Neutrophil (primary cell): Measurements from ENCODE around the gene PTPN13.

ENCODE experiments used
- H3K27ac ChIP-seq: fragments of 200-600 bp; sonication (generic); 2 replicates; pipeline ENCODE4 v1.5.1; 2016; ENCODE audit warnings: mild to moderate bottlenecking, moderate library complexity
- H3K27me3 ChIP-seq: fragments of 200-600 bp; sonication (generic); 2 replicates; pipeline ENCODE4 v1.6.0; 2016; ENCODE audit warnings: mild to moderate bottlenecking
- H3K36me3 ChIP-seq: fragments of 200-600 bp; sonication (generic); 2 replicates; pipeline ENCODE4 v1.5.1; 2017
- H3K4me1 ChIP-seq, 2 experiments: fragments of 200-600 bp in 1 of 2; sonication (generic) in 1 of 2; 1 replicate in 1 of 2; 2 replicates in 1 of 2; pipeline versions ENCODE4 v1.5.1 to v1.6.1; 2013 to 2016; ENCODE audit warnings: low read depth in 1 of 2, low read length in 1 of 2, mild to moderate bottlenecking in 1 of 2, moderate library complexity in 1 of 2; ENCODE audit not compliant: control insufficient read depth in 1 of 2, insufficient read depth in 1 of 2
- H3K4me3 ChIP-seq, 2 experiments: fragments of 200-600 bp in 1 of 2; sonication (generic) in 1 of 2; 1 replicate in 1 of 2; 2 replicates in 1 of 2; pipeline ENCODE4 v1.5.1; 2013 to 2016; ENCODE audit warnings: low read depth in 1 of 2, low read length in 1 of 2, mild to moderate bottlenecking in 1 of 2, moderate library complexity in 1 of 2
- H3K9me3 ChIP-seq: fragments of 200-600 bp; sonication (generic); 2 replicates; pipeline ENCODE4 v1.5.1; 2016
- TF ChIP-seq, protein P1 (sequence below): fragments of 200-600 bp; sonication (generic); IDR thresholded peaks from 2 replicates; pipeline ENCODE4 v1.5.1; 2016; ENCODE audit warnings: antibody characterized with exemption

PTPN13 gene

GRCh38 chr4:86587381-86588140 lies 6.6 kb upstream of the PTPN13 start:
- TF ChIP-seq, protein P1, sequence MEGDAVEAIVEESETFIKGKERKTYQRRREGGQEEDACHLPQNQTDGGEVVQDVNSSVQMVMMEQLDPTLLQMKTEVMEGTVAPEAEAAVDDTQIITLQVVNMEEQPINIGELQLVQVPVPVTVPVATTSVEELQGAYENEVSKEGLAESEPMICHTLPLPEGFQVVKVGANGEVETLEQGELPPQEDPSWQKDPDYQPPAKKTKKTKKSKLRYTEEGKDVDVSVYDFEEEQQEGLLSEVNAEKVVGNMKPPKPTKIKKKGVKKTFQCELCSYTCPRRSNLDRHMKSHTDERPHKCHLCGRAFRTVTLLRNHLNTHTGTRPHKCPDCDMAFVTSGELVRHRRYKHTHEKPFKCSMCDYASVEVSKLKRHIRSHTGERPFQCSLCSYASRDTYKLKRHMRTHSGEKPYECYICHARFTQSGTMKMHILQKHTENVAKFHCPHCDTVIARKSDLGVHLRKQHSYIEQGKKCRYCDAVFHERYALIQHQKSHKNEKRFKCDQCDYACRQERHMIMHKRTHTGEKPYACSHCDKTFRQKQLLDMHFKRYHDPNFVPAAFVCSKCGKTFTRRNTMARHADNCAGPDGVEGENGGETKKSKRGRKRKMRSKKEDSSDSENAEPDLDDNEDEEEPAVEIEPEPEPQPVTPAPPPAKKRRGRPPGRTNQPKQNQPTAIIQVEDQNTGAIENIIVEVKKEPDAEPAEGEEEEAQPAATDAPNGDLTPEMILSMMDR: no peak
- no peak overlapping the region for H3K4me3 ChIP-seq
- H3K27me3 ChIP-seq: peaks cover 4% of the 10 kb centered on the region
- H3K27ac ChIP-seq: no peak overlapping the region
- H3K36me3 ChIP-seq: no peaks in the 10 kb centered on the region
- no peaks in the 10 kb centered on the region for H3K4me1 ChIP-seq
- H3K9me3 ChIP-seq: no peaks in the 10 kb centered on the region

DNA sequence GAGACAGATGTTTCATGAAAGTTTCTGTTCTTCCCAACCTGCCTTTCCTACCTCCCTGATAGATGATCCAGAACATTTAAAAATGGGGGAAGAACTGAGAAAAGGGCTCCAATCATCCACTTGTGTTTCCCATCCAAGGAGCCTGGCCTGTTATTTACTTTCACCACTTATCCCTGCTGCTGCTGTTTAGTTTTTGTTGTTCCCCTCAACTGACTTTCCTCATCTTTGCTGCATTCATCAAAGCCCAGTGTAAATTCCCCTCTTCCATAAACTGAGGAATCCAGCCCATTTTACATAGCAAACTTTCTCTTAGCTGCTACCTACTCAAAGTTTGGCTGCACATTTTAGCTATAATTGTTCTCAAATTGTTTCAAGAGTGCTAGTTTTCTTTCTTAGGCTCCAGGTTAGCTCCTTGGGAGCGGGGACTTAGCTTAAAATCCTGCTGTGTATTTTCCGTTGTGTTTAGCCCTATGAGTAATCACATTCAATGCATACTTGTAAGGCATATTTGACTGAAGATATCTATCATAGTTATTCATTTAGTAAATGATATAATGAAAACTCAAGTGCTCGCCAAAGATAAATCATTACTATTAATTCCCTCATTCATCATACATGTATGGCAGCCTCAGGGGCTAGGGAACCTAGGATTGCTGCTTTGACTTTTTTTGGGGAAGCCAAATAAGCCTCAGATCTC lies 1.4 kb upstream of the PTPN13 start:
- Histone ChIP-seq H3K27me3 (peaks cover 55% of the 10 kb centered on the region), H3K36me3 (no peaks in the 10 kb centered on the region), H3K4me3 (no peak overlapping the region), H3K9me3 (no peaks in the 10 kb centered on the region), H3K27ac (no peak overlapping the region), H3K4me1 (peaks cover 12 to 21% of the 10 kb centered on the region in 2 experiments)
- TF ChIP-seq, protein P1: no peak

DNA sequence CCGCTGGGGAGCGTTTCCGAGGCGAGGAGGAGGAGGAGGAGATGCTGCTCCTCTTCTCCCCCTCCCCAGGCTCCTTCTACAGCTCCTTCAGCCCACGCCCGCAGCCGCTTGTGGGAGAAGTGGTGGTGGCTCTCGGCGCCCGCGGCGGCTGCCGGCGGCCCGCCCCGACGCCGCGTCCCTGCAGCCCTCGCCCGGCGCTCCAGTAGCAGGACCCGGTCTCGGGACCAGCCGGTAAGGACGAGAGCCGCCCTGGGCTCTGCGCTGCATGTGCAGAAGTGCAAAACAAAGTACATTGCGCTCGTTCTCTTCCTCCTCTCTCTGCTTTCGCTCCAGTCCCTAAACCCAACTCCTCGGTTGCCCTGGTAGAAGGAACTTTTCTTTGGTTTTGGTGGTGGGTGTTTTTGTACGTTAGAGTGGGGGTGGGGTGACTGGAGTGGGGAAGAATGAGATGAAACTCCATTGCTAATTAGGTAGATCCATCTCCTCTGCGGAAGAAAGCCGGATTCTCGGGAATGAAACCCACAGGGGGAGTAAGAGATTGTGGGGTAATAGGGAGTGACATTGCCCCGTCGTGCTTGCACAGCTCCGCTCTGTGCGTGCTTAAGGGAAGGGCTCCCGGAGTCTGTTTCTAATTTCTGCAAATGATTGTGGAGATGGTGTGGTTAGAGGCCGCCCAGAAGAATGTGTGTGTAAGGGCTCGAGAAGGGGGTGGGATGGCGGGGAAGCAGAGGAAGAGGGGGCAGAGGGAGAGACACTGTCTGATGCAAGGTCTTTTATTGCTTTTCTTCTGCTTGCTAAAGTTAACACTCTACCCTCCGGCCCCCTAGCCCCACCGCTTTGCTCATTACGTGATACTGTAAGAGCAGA lies 677 bp downstream of the PTPN13 start:
- no peaks in the 10 kb centered on the region for H3K9me3 ChIP-seq
- TF ChIP-seq, protein P1: no peak
- peak overlapping the region; percentile 30 to 51 for H3K4me3 ChIP-seq
- H3K27ac ChIP-seq: no peak overlapping the region
- H3K27me3 ChIP-seq: peaks cover 57% of the 10 kb centered on the region
- no peaks in the 10 kb centered on the region for H3K36me3 ChIP-seq
- peaks cover 12 to 21% of the 10 kb centered on the region in 2 experiments for H3K4me1 ChIP-seq

DNA sequence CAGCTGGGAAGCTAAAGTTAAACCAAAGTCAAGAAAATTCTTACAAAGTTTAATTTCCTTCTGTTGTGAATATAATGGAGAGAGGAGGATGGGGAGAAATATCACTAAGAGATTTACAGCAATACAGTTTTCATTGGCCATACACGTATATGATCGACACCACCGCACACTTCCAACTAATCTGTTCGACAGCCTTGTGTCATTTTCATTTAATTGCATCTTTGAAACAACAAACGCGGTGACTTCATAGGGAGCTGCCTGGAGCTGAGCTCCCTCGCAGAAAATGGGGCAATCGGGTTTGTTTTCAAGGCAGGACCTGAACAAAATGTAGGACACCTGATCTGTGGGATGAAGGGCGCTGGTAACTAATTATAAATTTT lies 1.3 kb downstream of the PTPN13 start:
- H3K4me1 ChIP-seq: peaks cover 12 to 21% of the 10 kb centered on the region in 2 experiments
- H3K4me3 ChIP-seq: peak overlapping the region in 1 of 2 experiments; percentile 51
- TF ChIP-seq, protein P1: no peak
- H3K36me3 ChIP-seq: no peaks in the 10 kb centered on the region
- peaks cover 57% of the 10 kb centered on the region for H3K27me3 ChIP-seq
- no peak overlapping the region for H3K27ac ChIP-seq
- H3K9me3 ChIP-seq: no peaks in the 10 kb centered on the region

- H3K27me3 ChIP-seq: peaks cover 57% of the 10 kb centered on the region
- H3K4me1 ChIP-seq: peaks cover 12 to 21% of the 10 kb centered on the region in 2 experiments
- H3K27ac ChIP-seq: no peak overlapping the region
- H3K4me3 ChIP-seq: no peak overlapping the region
- no peaks in the 10 kb centered on the region for H3K9me3 ChIP-seq
- no peaks in the 10 kb centered on the region for H3K36me3 ChIP-seq
- TF ChIP-seq, protein P1: no peak
These were observed 2.7 kb downstream of the PTPN13 start for GRCh38 chr4:86596807-86597206.
